ENCODE results near the gene ATG2A. TPM values are rescaled to one million over a fixed set of nuclear protein-coding genes. Genes with fewer than 3 reads are reported as not detected.

Gene ATG2A
- total and polyA plus RNA-seq, 2 of the 8 experiments (the other 6 are each of a cell fraction or from before 2014, with no cell fraction given): 12.1 to 22.1 TPM

GRCh38 chr11:64865286-64866172 lies 51.5 kb downstream of the ATG2A start (continued):
- TF ChIP-seq CHD2 (IDR thresholded peaks at IDR 0.05; ENCODE audit: low read length) (no peak), BCL11A (IDR thresholded peaks at IDR 0.05; ENCODE audit: low read depth in 2 of 2, low read length in 2 of 2) (no peak), MAX (IDR thresholded peaks at IDR 0.05) (no peak)
